Measurements from ENCODE around the gene FAM186B.

FAM186B gene

DNA sequence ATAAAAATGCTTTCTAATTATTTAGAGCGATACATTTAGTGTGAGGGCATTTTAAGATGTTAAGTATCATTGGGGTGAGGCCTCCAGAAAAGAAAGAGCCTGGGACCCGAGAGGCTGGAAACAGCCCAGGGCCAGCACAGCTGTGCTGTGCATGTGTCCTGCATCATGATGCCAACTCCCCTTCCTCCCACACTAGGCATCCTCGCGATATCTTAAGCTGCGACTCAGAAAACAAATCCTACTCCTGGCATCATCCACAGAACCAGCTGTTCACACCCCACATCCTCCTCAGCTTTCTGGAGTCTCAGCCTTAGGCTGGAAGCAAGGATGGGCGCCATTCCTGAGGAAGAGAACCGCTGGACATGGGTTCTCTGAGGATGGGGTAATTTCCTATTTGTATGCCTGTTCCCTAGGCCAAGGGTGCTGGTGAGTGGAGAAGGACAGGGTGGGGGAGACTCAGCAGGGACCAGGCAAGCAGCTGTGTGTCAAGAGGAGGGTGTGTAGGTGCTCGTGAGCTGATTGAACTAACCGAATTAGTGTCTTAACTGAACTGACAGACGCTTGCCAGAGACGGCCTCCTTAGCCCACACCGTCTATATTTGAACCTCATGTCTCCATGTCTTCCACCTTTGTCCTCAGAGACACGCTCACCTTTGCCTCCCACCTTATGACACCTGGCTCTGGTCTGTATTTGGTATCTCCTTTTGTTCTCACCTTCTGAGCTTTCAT lies 21.9 kb downstream of the FAM186B start:
- no peaks in the 10 kb centered on the region for H3K9me3 Mint-ChIP-seq
- peaks cover 5% of the 10 kb centered on the region for H3K27me3 Mint-ChIP-seq (ENCODE audit: low read depth, poor library complexity)
- H3K4me3 Mint-ChIP-seq = no peak overlapping the region
- H3K27ac Mint-ChIP-seq = no peak overlapping the region
- no peak for DNase-seq
- H3K36me3 Mint-ChIP-seq (ENCODE audit: low read depth) = peaks cover 21% of the 10 kb centered on the region
- H3K4me1 Mint-ChIP-seq = peaks cover 50% of the 10 kb centered on the region
- TF ChIP-seq, protein P1, sequence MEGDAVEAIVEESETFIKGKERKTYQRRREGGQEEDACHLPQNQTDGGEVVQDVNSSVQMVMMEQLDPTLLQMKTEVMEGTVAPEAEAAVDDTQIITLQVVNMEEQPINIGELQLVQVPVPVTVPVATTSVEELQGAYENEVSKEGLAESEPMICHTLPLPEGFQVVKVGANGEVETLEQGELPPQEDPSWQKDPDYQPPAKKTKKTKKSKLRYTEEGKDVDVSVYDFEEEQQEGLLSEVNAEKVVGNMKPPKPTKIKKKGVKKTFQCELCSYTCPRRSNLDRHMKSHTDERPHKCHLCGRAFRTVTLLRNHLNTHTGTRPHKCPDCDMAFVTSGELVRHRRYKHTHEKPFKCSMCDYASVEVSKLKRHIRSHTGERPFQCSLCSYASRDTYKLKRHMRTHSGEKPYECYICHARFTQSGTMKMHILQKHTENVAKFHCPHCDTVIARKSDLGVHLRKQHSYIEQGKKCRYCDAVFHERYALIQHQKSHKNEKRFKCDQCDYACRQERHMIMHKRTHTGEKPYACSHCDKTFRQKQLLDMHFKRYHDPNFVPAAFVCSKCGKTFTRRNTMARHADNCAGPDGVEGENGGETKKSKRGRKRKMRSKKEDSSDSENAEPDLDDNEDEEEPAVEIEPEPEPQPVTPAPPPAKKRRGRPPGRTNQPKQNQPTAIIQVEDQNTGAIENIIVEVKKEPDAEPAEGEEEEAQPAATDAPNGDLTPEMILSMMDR (IDR thresholded peaks at IDR 0.05) = no peak

DNA sequence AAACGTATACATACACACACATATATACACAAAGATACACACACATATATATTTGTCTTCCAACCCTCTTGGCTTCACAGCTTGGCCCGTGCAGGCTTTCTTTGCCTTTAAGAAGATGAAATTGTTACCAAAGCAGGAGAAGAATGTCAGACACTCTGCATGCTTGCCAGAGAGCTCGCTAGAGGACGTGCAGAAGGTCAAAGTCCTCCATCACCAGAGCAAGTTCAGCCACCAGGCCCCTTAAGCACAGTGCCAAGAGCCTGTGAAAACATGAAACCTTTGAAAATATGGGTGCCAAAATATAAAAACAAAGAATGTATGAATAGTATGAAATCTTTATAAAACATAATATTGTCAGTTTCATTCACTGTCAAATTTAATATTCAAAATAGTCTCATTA lies 22.6 kb downstream of the FAM186B start:
- DNase-seq = no peak
- H3K9me3 Mint-ChIP-seq = no peaks in the 10 kb centered on the region
- TF ChIP-seq, protein P1 (IDR thresholded peaks at IDR 0.05) = no peak
- no peak overlapping the region for H3K27ac Mint-ChIP-seq
- peaks cover 50% of the 10 kb centered on the region for H3K4me1 Mint-ChIP-seq
- no peak overlapping the region for H3K4me3 Mint-ChIP-seq
- peaks cover 21% of the 10 kb centered on the region for H3K36me3 Mint-ChIP-seq (ENCODE audit: low read depth)
- H3K27me3 Mint-ChIP-seq (ENCODE audit: low read depth, poor library complexity) = peaks cover 6% of the 10 kb centered on the region

DNA sequence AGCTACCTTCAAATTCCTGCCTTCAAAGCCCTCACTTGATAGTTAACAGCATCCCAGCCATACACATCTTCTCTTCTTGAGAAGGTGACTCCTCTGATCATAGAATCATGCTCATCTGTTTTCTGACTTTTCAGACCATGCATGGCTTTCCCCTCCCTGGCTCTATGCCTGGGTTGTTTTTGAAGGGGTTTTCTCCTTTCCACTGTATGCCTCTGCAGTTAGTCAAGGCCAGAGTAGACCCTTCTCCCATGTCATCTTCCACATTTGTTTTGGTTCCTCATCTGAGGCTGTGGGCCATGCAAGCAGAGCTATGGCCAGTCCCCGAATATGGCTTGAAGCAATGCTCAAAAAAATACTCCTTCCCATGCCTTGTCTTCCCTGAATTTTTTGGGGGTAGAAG lies 23.2 kb downstream of the FAM186B start:
- peak overlapping the region; percentile 59 for H3K4me3 Mint-ChIP-seq
- DNase-seq = no peak
- peaks cover 21% of the 10 kb centered on the region for H3K36me3 Mint-ChIP-seq (ENCODE audit: low read depth)
- peaks cover 6% of the 10 kb centered on the region for H3K27me3 Mint-ChIP-seq (ENCODE audit: low read depth, poor library complexity)
- no peaks in the 10 kb centered on the region for H3K9me3 Mint-ChIP-seq
- peaks cover 50% of the 10 kb centered on the region for H3K4me1 Mint-ChIP-seq
- TF ChIP-seq, protein P1 (IDR thresholded peaks at IDR 0.05) = no peak
- H3K27ac Mint-ChIP-seq = peak overlapping the region; percentile 57

DNA sequence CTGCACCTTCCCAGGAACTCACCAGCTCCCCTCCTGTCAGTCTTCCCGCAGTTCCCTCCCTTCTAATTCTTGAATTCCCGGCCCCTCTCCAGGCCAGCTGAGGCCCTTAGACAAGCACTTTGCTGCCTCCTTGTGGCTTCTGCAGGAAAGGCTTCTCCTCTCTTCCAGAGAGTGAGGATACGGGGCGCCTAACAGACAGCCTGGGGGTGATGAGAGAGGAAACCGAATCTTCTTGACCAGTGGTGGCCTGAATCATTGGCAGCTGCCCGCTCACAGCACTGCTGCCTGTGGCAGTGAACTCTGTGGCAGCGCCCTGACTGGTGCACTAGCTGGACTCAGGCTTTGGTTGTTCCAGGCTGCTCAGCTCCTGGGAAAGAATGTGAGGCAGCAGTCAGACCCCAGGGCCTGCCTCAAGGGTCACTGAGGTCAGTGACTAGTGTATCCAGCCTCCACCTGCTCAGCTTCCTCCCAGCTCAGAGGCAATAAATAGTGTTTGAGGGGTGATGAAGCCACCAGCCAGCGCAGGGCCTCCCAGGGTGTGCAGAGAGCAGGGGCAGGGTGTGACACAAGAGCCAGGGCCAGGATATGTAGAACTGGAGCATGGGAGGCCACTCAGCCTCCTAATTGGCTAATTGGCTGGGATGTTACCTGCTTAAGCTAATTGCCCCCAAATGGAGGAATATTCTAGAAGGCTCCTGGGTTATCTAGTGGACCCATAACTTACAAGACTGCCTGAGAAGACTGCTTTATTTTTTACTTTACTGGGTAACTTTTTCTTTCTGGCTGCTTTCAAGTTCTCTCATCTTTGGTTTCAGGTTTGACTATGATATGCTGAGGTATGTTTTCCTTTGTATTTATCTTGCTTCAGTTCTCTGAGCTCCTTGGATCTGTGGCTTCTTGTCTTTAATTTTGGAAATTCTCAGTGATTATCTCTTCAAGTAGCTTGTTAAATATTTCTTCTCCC lies 24.6 kb downstream of the FAM186B start:
- Mint-ChIP-seq H3K9me3 (no peaks in the 10 kb centered on the region), H3K27ac (peak overlapping the region; percentile 92), H3K36me3 (ENCODE audit: low read depth) (peaks cover 20% of the 10 kb centered on the region), H3K4me1 (peaks cover 50% of the 10 kb centered on the region), H3K27me3 (ENCODE audit: low read depth, poor library complexity) (peaks cover 6% of the 10 kb centered on the region), H3K4me3 (peak overlapping the region; percentile 18)
- TF ChIP-seq, protein P1 (IDR thresholded peaks at IDR 0.05) = peak; percentile 74
- peak; percentile 87 for DNase-seq

DNA sequence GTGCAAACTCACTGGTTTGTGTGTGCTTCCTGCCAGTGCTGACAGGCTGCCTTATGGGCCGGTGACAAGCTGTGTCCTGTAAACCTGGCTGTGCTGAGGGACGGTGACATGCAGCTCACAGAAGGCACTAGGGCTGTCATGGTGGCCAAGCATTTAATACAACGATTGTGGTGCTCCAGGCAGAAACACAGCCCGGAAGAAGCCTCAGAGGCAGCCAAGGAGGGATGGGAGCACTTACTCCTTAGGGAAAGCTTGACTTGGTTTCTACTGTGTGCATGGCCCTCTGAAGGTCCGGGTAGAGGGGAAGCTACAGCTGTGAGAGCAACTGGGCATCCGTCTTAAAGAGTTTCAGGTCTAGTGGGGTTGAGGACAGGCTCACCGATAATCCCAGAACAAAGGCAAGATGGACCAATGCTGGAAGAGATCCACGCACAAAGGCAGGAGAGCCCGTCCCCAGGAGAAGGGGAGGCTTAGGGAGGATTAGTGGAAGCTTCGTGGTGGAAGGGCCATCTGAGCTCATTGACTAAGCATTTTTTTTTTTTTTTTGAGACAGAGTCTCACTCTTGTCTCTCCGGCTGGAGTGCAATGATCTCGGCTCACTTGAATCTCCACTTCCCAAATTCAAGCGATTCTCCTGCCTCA lies 26.8 kb downstream of the FAM186B start:
- Mint-ChIP-seq H3K4me3 (no peak overlapping the region), H3K27me3 (ENCODE audit: low read depth, poor library complexity) (peaks cover 3% of the 10 kb centered on the region), H3K36me3 (ENCODE audit: low read depth) (peaks cover 34% of the 10 kb centered on the region), H3K9me3 (no peaks in the 10 kb centered on the region), H3K4me1 (peaks cover 36% of the 10 kb centered on the region), H3K27ac (no peak overlapping the region)
- DNase-seq = no peak
- TF ChIP-seq, protein P1 (IDR thresholded peaks at IDR 0.05) = no peak
